LHCN-M2 (cell line): ENCODE measurements around the gene CCDC185. TPM values are rescaled to one million over a fixed set of nuclear protein-coding genes. Genes with fewer than 3 reads are reported as not detected.

Experiments
- DNase-seq: peaks from one replicate; pipeline ENCODE4 v3.0.0-alpha.2; 2012; ENCODE audit warnings: low read depth
- total RNA-seq: library from RNA; depleted of rRNA; stranded (reverse); fragments of >200 nt; gene quantifications from 2 replicates; pipeline ENCODE4 v1.2.3, GENCODE V29; 2014; rRNA removed

The CCDC185 gene
- total RNA-seq, 1 experiment from 2014 or later: not detected

DNA sequence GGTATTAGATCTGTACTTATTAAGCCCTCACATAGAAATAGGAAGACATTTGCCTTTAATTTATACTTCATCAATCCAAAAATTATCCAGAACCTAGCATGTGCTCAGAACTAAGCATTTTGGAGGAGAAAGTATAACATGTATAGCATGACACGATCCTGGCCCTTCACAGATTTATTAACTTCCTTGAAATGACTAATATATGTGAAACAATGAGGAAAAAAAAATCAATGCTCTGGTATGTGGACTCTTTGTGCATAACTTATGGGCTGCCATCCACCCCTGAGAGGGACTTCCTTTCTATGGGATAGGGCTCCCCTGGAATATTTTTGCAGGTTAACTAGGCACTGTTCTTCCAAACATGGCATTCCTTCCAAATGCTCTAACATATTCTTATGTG is 36.6 kb downstream of the CCDC185 start:
- DNase-seq: no peak

DNA sequence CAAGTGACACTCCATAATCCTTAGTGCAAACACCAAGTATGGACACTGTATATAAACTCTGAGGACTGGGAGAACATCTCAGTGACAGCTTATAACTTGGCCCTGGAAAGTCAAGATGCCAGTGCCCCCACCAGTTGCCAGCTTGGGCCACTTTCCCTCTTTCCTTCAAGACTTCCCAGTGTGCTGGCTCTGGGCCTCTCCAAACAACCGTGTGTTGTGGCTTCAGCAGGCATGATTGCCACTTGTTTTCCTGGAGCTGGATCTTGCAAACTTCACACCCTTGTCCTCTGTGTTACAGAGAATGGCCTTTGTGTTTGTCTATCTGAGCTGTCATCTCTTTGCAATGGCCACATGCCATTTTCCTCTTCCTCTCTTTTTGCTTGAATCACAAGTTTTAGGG is 37.0 kb downstream of the CCDC185 start:
- no peak for DNase-seq

DNA sequence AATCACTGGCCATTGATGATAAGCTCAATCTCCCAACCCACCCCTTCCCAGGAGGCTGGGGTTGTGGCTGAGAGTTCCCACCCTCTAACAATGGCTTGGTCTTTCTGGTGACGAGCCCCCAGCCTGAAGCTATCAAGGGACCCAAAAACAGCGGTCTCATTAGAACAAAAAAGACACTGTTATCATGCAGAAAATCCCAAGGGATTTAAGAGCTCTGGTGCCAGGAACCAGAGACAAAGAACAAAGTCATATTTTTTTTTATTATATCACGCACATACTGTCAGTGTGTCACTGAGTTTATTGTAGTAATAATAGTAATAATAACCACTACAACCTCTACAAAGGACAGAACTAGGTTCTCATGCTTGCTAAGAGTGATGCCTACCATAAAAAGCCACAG is 43.9 kb downstream of the CCDC185 start:
- no peak for DNase-seq

DNA sequence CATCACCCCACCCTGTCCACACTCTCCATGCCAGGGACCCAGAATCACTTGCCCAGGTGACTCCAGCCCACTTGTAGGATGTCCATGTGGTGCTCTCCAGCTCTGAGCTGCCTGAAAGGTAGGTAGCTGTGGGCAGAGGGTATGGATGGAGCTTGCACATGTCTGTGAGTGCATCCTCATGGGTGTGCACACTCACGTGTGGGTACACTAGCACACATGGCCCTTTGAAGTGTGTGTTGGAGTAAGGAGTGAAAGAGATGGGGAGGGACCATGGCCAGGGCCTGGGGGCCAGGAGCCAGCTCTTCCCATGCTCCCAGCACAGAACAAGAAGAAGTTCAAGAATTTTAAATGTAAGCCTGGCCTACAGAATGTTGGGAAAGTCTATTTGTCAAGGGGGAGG is 50.2 kb downstream of the CCDC185 start:
- no peak for DNase-seq

GRCh38 chr1:223444411-223444810 is 51.2 kb downstream of the CCDC185 start:
- DNase-seq: no peak

Other genes with a start within 250 kb of the CCDC185 start
- 0.92 and 3.8 TPM in 2 replicates for gene SUSD4, start 29.2 kb upstream of the CCDC185 start, total RNA-seq